Gastroesophageal sphincter (tissue), 4 donors: Measurements from ENCODE around the gene ETFB. TPM values are rescaled to one million over a fixed set of nuclear protein-coding genes. Genes with fewer than 3 reads are reported as not detected.
A peak's percentile ranks its signal among the peaks of the same experiment; 100 is the strongest.

Experiments
- ATAC-seq: fragments of 150-250 bp; one replicate; pipeline ENCODE4 v1.9.1; 2016; ENCODE audit warnings: mild to moderate bottlenecking, moderate library complexity
- H3K27ac ChIP-seq, 4 donors: fragments of 200-600 bp; sonication (generic) in 3 of 4; 1 replicate in 3 of 4; 2 replicates in 1 of 4; pipeline ENCODE4 v1.5.1; 2016 to 2019
- H3K27me3 ChIP-seq: fragments of 200-600 bp; sonication (generic); one replicate; pipeline ENCODE4 v1.5.1; 2019
- H3K36me3 ChIP-seq, 2 donors: fragments of 200-600 bp; sonication (generic); one replicate each; pipeline ENCODE4 v1.5.1; 2019; ENCODE audit warnings: control low read depth in 1 of 2
- H3K4me1 ChIP-seq, 3 donors: fragments of 200-600 bp; sonication (generic); 1 replicate in 2 of 3; 2 replicates in 1 of 3; pipeline ENCODE4 v1.5.1; 2016 to 2019; ENCODE audit warnings: control low read depth in 2 of 3
- H3K4me3 ChIP-seq, 2 donors: fragments of 200-600 bp; sonication (generic); one replicate each; pipeline ENCODE4 v1.5.1; 2019; ENCODE audit warnings: mild to moderate bottlenecking in 1 of 2, moderate library complexity in 1 of 2
- H3K9me3 ChIP-seq, 3 donors: fragments of 200-600 bp; sonication (generic); one replicate each; pipeline ENCODE4 v1.5.1; 2017 to 2019; ENCODE audit warnings: control low read depth in 2 of 3
- EP300 ChIP-seq: sonication (generic); formaldehyde crosslinking; IDR thresholded peaks from one replicate; pipeline ENCODE4 v1.6.1; 2017; ENCODE audit warnings: antibody characterized with exemption, mild to moderate bottlenecking
- POLR2A ChIP-seq, 2 donors: fragments of 450-650 bp; IDR thresholded peaks; one replicate each; pipeline ENCODE4 v1.6.1; 2017; ENCODE audit warnings: antibody characterized with exemption in 2 of 2, mild to moderate bottlenecking in 2 of 2, moderate library complexity in 1 of 2
- POLR2AphosphoS5 ChIP-seq: sonication (generic); formaldehyde crosslinking; IDR thresholded peaks from one replicate; pipeline ENCODE4 v1.6.1; 2017; ENCODE audit warnings: antibody characterized with exemption
- WGBS, 2 donors: methylation state at CpG; one replicate each; pipeline ENCODE4 v1.1.5; 2018; ENCODE audit warnings: low coverage in 1 of 2; 5-methylcytosine and 5-hydroxymethylcytosine counted together
- total RNA-seq, 4 donors: library from RNA; depleted of rRNA; stranded (reverse); fragments of >200 nt; gene quantifications; one replicate each; pipeline ENCODE4 v1.1.0, GENCODE V29; 2016
- TF ChIP-seq, protein P1 (sequence below), 4 experiments: fragments of 200-600 bp in 2 of 4; fragments of 450-650 bp in 2 of 4; sonication (generic) in 1 of 4; IDR thresholded peaks; one replicate each; pipeline ENCODE4 v1.5.1; 2017 to 2019; ENCODE audit warnings: antibody characterized with exemption in 4 of 4, mild to moderate bottlenecking in 2 of 4, moderate library complexity in 2 of 4

The ETFB gene
- total RNA-seq, 4 donors from 2014 or later, result 96.2 to 136 (median 103) TPM

GRCh38 chr19:51394050-51394836 is 28.1 kb upstream of the ETFB start:
- no peaks in the 10 kb centered on the region for H3K27me3 ChIP-seq
- TF ChIP-seq POLR2AphosphoS5, result peak; percentile 61
- TF ChIP-seq, protein P1, sequence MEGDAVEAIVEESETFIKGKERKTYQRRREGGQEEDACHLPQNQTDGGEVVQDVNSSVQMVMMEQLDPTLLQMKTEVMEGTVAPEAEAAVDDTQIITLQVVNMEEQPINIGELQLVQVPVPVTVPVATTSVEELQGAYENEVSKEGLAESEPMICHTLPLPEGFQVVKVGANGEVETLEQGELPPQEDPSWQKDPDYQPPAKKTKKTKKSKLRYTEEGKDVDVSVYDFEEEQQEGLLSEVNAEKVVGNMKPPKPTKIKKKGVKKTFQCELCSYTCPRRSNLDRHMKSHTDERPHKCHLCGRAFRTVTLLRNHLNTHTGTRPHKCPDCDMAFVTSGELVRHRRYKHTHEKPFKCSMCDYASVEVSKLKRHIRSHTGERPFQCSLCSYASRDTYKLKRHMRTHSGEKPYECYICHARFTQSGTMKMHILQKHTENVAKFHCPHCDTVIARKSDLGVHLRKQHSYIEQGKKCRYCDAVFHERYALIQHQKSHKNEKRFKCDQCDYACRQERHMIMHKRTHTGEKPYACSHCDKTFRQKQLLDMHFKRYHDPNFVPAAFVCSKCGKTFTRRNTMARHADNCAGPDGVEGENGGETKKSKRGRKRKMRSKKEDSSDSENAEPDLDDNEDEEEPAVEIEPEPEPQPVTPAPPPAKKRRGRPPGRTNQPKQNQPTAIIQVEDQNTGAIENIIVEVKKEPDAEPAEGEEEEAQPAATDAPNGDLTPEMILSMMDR (IDR thresholded peaks at IDR 0.05), result no peak
- TF ChIP-seq EP300, result no peak
- WGBS, 2 donors, result 3 to 7% methylated on average over 12 to 14 of the region's 45 CpGs
- H3K9me3 ChIP-seq, result no peaks in the 10 kb centered on the region
- H3K4me1 ChIP-seq, result peaks cover 0 to 13% (median 5%) of the 10 kb centered on the region in 3 donors
- peak; percentile 99 for ATAC-seq
- H3K4me3 ChIP-seq, result peak overlapping the region; percentile 20 to 48
- H3K27ac ChIP-seq, result peak overlapping the region; percentile 16 to 83 (median 83)
- H3K36me3 ChIP-seq, result no peaks in the 10 kb centered on the region

GRCh38 chr19:51392701-51393100 is 26.5 kb upstream of the ETFB start:
- TF ChIP-seq POLR2AphosphoS5 (no peak), EP300 (no peak), POLR2A (IDR thresholded peaks at IDR 0.05) (no peak)
- TF ChIP-seq, protein P1 (IDR thresholded peaks at IDR 0.05), result no peak
- Histone ChIP-seq H3K36me3 (no peaks in the 10 kb centered on the region), H3K4me1 (peaks cover 0 to 13% (median 5%) of the 10 kb centered on the region in 3 donors), H3K9me3 (no peaks in the 10 kb centered on the region), H3K27ac (no peak overlapping the region), H3K27me3 (no peaks in the 10 kb centered on the region), H3K4me3 (no peak overlapping the region)
- WGBS, 2 donors, result 94 to 100% methylated on average over 1 of the region's 1 CpG
- ATAC-seq, result no peak

DNA sequence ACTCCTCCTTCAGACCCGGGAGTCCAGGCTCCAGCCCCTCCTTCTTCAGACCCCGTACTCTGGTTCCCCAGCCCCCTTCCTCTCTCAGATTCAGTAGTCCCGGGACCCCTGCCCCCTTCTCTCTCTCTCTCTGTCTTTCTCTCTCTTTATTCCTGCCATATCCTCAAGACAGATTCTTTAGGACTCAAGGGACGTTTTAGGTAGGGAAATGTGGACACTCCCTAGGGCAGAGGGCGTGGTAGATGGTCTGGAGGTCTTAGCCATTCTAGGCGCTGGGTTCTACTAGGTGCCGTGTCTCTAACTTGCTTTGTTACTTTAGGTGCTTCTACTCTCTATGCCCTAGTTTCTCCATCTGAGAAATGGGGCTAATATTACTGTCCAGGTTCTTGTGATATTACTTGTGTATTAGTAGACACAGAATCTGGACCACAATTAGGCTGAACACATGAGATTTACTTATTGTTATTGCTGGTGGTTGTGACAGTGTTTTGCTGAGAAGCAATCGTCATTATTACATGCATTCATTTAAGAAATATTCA is 25.0 kb upstream of the ETFB start:
- ATAC-seq, result no peak
- TF ChIP-seq, protein P1 (IDR thresholded peaks at IDR 0.05), result no peak
- TF ChIP-seq EP300, result no peak
- Histone ChIP-seq H3K9me3 (no peaks in the 10 kb centered on the region), H3K27ac (no peak overlapping the region), H3K27me3 (no peaks in the 10 kb centered on the region), H3K4me3 (no peak overlapping the region), H3K36me3 (no peaks in the 10 kb centered on the region), H3K4me1 (peaks cover 0 to 13% (median 5%) of the 10 kb centered on the region in 3 donors)
- 57 to 69% methylated on average over 6 to 8 of the region's 8 CpGs for WGBS, 2 donors

- H3K27me3 ChIP-seq, result no peaks in the 10 kb centered on the region
- 84% methylated on average over 3 of the region's 14 CpGs; no CpG with 5 or more reads in 1 of the 2 donors for WGBS, 2 donors
- ATAC-seq, result no peak
- TF ChIP-seq, protein P1 (IDR thresholded peaks at IDR 0.05), result no peak
- TF ChIP-seq POLR2A (IDR thresholded peaks at IDR 0.05) (no peak), EP300 (no peak), POLR2AphosphoS5 (no peak)
- peaks cover 0 to 6% (median 0%) of the 10 kb centered on the region in 3 donors for H3K4me1 ChIP-seq
- no peaks in the 10 kb centered on the region for H3K9me3 ChIP-seq
- H3K4me3 ChIP-seq, result no peak overlapping the region
- H3K27ac ChIP-seq, result no peak overlapping the region
- H3K36me3 ChIP-seq, result no peaks in the 10 kb centered on the region
These were observed 23.0 kb upstream of the ETFB start for GRCh38 chr19:51389143-51389542.

DNA sequence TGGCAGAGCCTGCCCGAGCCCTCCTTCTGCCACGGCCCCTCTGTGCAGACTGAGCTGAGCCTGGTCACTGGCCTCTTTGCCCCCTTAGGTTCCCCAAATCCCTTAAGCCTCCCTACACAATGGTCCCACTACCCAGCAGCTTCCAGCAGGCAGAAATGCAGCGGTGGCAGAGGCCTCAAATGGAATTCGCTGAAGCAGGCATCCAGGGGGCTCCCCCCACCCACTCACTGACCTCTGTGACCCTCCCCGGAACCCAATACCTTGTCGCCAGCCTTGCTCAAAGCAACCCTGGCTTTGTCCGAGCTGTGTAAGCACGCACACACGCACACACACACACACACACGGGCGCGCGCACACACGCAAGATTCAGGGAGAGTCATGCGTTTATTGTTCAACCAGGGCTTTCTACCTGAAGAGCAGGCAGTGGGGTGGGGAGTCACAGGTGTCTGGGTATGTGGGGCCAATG is 21.8 kb upstream of the ETFB start, which contains the start of gene LIM2:
LIM2 (minus strand) TSS at position 51 of the 466 bp plus-strand sequence. CDS start 531 bp downstream, outside the sequence.
- no peak for ATAC-seq
- Histone ChIP-seq H3K4me3 (no peak within 1 kb of the TSS), H3K9me3 (no peaks in the 10 kb centered on the region), H3K36me3 (no peaks in the 10 kb centered on the region), H3K27ac (no peak within 1 kb of the TSS), H3K27me3 (no peaks in the 10 kb centered on the region), H3K4me1 (no peaks in the 10 kb centered on the region)
- 20% methylated on average over 1 of the region's 15 CpGs; no CpG with 5 or more reads in 1 of the 2 donors for WGBS, 2 donors
- TF ChIP-seq POLR2AphosphoS5, result no peak
- TF ChIP-seq POLR2A (IDR thresholded peaks at IDR 0.05), result no peak
- TF ChIP-seq, protein P1 (IDR thresholded peaks at IDR 0.05), result no peak
